ENCODE results near the gene SPATA13. TPM values are rescaled to one million over a fixed set of nuclear protein-coding genes. Genes with fewer than 3 reads are reported as not detected.
A peak's percentile ranks its signal among the peaks of the same experiment; 100 is the strongest.

The SPATA13 gene
- total RNA-seq, 4 donors from 2014 or later, result 20.0 to 47.4 (median 27.6) TPM

DNA sequence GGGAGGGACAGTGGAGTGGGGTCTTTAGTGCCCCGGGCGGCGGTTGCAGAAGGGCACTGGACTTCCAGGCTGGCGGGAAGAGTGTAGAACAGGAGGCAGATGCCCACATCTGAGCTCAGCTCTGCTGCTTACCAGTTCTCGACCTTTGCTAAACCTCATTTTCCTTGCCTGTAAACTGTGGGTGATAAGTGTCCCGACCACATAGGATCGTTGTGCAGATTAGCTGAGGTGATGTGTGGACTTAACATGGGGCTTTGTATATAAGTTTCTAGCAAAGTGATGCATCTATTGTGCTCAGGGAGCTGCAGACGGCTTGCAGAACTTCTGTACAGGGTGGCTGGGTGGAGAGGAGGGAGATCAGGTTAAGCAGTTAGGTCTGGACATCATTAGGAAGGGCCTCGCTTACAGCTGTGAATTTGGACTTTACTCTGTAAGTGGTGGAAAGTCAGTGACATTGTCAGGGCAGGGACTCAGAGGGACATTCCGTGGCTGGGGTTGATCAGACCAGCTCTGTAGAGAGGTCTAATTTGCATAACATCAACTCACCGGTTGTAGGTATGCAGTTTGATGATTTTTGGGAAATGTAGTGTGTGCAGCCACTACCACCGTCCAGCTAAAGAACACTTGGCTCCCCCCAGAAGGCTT lies 70.0 kb downstream of the SPATA13 start:
- TF ChIP-seq, protein P1, sequence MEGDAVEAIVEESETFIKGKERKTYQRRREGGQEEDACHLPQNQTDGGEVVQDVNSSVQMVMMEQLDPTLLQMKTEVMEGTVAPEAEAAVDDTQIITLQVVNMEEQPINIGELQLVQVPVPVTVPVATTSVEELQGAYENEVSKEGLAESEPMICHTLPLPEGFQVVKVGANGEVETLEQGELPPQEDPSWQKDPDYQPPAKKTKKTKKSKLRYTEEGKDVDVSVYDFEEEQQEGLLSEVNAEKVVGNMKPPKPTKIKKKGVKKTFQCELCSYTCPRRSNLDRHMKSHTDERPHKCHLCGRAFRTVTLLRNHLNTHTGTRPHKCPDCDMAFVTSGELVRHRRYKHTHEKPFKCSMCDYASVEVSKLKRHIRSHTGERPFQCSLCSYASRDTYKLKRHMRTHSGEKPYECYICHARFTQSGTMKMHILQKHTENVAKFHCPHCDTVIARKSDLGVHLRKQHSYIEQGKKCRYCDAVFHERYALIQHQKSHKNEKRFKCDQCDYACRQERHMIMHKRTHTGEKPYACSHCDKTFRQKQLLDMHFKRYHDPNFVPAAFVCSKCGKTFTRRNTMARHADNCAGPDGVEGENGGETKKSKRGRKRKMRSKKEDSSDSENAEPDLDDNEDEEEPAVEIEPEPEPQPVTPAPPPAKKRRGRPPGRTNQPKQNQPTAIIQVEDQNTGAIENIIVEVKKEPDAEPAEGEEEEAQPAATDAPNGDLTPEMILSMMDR (IDR thresholded peaks at IDR 0.05), result no peak
- no peak for TF ChIP-seq POLR2A (IDR thresholded peaks at IDR 0.05)
- intact Hi-C loops (cut with DNase I; ENCODE audit: low total_unique reads), result no loop called here
- no peak overlapping the region for H3K4me3 ChIP-seq
- H3K9me3 ChIP-seq, result no peaks in the 10 kb centered on the region
- no peaks in the 10 kb centered on the region for H3K27me3 ChIP-seq
- no peaks in the 10 kb centered on the region for H3K4me1 ChIP-seq
- no peak for DNase-seq
- H3K27ac ChIP-seq, result no peak overlapping the region
- no peaks in the 10 kb centered on the region for H3K36me3 ChIP-seq

DNA sequence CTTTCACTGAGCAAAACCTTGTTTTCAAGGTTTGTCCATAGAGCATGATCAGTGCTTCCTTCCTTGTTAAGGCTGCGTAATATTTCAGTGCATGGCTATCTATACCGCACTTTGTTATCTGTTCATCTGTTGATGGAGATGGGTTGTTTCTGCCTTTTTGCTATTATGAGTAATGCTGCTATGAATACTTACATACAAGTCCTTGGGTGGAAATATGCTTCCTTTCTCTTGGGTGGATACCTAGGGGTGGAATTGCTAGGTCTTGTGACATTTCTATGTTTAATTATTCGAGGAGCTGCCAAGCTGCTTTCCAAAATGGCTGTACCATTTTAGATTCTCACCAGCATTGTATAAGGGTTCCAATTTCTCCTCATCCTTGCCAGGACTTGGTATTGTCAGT lies 70.9 kb downstream of the SPATA13 start:
- no peak for DNase-seq
- H3K27me3 ChIP-seq, result no peaks in the 10 kb centered on the region
- H3K9me3 ChIP-seq, result no peaks in the 10 kb centered on the region
- intact Hi-C loops (cut with DNase I; ENCODE audit: low total_unique reads), result no loop called here
- no peak overlapping the region for H3K27ac ChIP-seq
- TF ChIP-seq POLR2A (IDR thresholded peaks at IDR 0.05), result no peak
- TF ChIP-seq, protein P1 (IDR thresholded peaks at IDR 0.05), result no peak
- H3K4me3 ChIP-seq, result no peak overlapping the region
- H3K4me1 ChIP-seq, result no peaks in the 10 kb centered on the region
- no peaks in the 10 kb centered on the region for H3K36me3 ChIP-seq

DNA sequence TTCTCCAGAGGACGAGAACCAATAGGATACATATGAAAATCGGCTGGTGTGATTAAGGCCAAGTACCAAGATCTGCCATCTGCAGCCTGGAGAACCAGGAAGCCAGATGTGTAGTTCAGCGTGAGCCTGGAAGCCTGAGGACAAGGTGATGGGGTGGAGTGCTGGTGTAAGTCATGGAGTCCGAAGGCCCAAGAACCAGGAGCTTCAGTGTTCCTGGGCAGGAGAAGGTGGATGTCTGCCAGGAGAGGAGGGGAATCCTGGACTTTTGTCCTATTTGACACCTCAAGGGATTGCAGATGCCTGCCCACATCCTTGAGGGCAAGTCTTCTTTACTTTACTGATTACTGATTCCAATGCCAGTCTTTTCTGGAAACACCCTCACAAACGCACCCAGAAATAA lies 71.5 kb downstream of the SPATA13 start:
- no peak overlapping the region for H3K4me3 ChIP-seq
- no peak for DNase-seq
- intact Hi-C loops (cut with DNase I; ENCODE audit: low total_unique reads), result no loop called here
- no peak for TF ChIP-seq POLR2A (IDR thresholded peaks at IDR 0.05)
- TF ChIP-seq, protein P1 (IDR thresholded peaks at IDR 0.05), result no peak
- H3K27ac ChIP-seq, result peak overlapping the region in 1 of 2 donors; percentile 77
- no peaks in the 10 kb centered on the region for H3K9me3 ChIP-seq
- no peaks in the 10 kb centered on the region for H3K4me1 ChIP-seq
- no peaks in the 10 kb centered on the region for H3K27me3 ChIP-seq
- no peaks in the 10 kb centered on the region for H3K36me3 ChIP-seq

DNA sequence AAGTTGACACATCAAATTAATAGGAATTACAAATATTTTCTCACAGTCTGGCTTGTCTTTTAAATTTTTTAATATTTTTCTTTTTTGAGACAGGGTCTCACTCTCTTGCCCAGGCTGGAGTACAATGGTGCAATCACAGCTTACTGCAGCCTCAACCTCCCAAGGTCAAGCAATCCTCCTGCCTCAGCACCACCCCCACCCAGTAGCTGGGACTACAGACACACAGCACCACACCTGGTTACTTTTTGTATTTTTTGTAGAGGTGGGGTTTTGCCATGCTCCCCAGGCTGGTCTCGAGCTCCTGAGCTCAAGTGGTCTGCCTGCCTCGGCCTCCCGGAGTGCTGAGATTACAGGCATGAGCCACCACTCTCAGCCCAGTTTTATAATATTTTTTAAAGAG lies 72.0 kb downstream of the SPATA13 start:
- intact Hi-C loops (cut with DNase I; ENCODE audit: low total_unique reads), result no loop called here
- H3K4me3 ChIP-seq, result no peak overlapping the region
- no peaks in the 10 kb centered on the region for H3K9me3 ChIP-seq
- peak overlapping the region in 1 of 2 donors; percentile 77 for H3K27ac ChIP-seq
- TF ChIP-seq, protein P1 (IDR thresholded peaks at IDR 0.05), result no peak
- no peak for TF ChIP-seq POLR2A (IDR thresholded peaks at IDR 0.05)
- DNase-seq, result no peak
- H3K36me3 ChIP-seq, result no peaks in the 10 kb centered on the region
- H3K4me1 ChIP-seq, result no peaks in the 10 kb centered on the region
- H3K27me3 ChIP-seq, result no peaks in the 10 kb centered on the region

DNA sequence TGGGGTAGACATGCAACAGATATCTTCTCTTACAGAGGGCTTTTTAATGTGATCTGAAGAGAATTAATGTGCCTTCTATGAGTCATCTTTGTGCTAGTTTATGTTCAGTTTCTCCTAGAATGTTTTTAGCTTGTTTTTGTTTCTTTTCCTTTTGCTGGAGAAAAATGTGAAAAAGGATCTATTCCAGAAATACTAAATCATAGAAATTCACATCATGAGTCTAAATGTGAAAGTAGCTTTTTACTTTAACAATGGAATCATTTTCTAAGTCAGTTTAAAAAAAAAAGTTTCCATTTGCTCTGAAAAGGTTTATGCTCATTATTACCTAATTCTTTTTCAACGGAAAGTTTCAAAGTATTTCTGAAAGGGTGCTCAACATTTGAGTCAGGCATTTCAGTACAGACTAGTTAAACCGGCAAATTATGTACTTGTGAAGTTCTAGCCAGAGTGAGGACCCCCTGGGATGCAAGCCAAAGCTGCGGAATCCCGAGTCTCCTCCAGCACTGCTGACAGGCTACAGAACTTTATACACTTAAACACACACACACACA lies 72.9 kb downstream of the SPATA13 start:
- TF ChIP-seq POLR2A (IDR thresholded peaks at IDR 0.05), result no peak
- TF ChIP-seq, protein P1 (IDR thresholded peaks at IDR 0.05), result no peak
- H3K27me3 ChIP-seq, result no peaks in the 10 kb centered on the region
- H3K4me3 ChIP-seq, result peak overlapping the region in 1 of 2 donors; percentile 1
- peak overlapping the region; percentile 63 to 77 for H3K27ac ChIP-seq
- H3K9me3 ChIP-seq, result no peaks in the 10 kb centered on the region
- H3K4me1 ChIP-seq, result no peaks in the 10 kb centered on the region
- peak in 1 of 2 donors; percentile 45 for DNase-seq
- intact Hi-C loops (cut with DNase I; ENCODE audit: low total_unique reads), result no loop called here
- H3K36me3 ChIP-seq, result no peaks in the 10 kb centered on the region

All from uterus (tissue), 4 donors.